HepG2 (cell line): ENCODE results near the gene SMURF2. TPM values are rescaled to one million over a fixed set of nuclear protein-coding genes. Genes with fewer than 3 reads are reported as not detected.

ENCODE experiments used
- ATAC-seq: fragments of 200-7000 bp; cut with Tn5 transposase; 3 replicates; pipeline ENCODE4 v1.9.1; 2020; ENCODE audit warnings: mild to moderate bottlenecking, moderate library complexity
- BruUV-seq: library from RNA; stranded (reverse); fragments of 400-500 nt; replicated peaks from 2 replicates; lab custom pipeline; 2021; lab: Mats Ljungman, UMichigan
- CTCF ChIA-PET: fragments of 300-600 bp; formaldehyde crosslinking; extraction: SDS; loops from one replicate; lab custom pipeline; 2021; ENCODE audit warnings: low total read pairs, inconsistent platforms, low intra/inter-chr PET ratio; lab: Yijun Ruan, JAX
- POLR2A ChIA-PET: fragments of 350-600 bp; sonication (Branson Sonifier 250); formaldehyde crosslinking; loops from one replicate; lab custom pipeline; 2020; ENCODE audit warnings: antibody characterized with exemption, inconsistent platforms; lab: Yijun Ruan, JAX
- DNase-seq: peaks from one replicate; pipeline ENCODE4 v3.0.0-alpha.2; 2015; ENCODE audit warnings: low spot score
- FAIRE-seq: peaks from 3 replicates; lab custom pipeline; 2011; peaks lifted over from hg19 to GRCh38; lab: Jason Lieb, UNC
- H2AFZ ChIP-seq: one replicate; pipeline ENCODE4 v1.6.1; 2011; ENCODE audit warnings: low read length, inconsistent platforms
- H3K27ac ChIP-seq: fragments of 300-600 bp; 3 replicates; pipeline ENCODE4 v1.8.0; 2011; ENCODE audit warnings: mixed run types, mild to moderate bottlenecking, mixed read lengths, low read length, inconsistent platforms; ENCODE audit not compliant: insufficient read depth; ENCODE audit errors: extremely low read length
- H3K27me3 ChIP-seq, 2 experiments: fragments of 200-600 bp in 1 of 2; 2 replicates in 1 of 2; 3 replicates in 1 of 2; pipeline versions ENCODE4 v1.6.0 to v1.8.0; 2011; ENCODE audit warnings: low read length in 2 of 2, mild to moderate bottlenecking in 2 of 2, moderate library complexity in 2 of 2, inconsistent platforms in 1 of 2; ENCODE audit not compliant: insufficient read depth in 2 of 2, control insufficient read depth in 1 of 2
- H3K36me3 ChIP-seq, 2 experiments: fragments of 200-600 bp in 1 of 2; replicated peaks in 1 of 2; 2 replicates in 1 of 2; 3 replicates in 1 of 2; pipeline versions ENCODE4 v1.5.1 to v1.8.0; 2011; ENCODE audit warnings: low read length in 2 of 2, inconsistent platforms in 1 of 2; ENCODE audit not compliant: insufficient read depth in 2 of 2, control insufficient read depth in 1 of 2
- H3K4me1 ChIP-seq: 2 replicates; pipeline ENCODE4 v1.5.1; 2012; ENCODE audit warnings: low read length, inconsistent platforms; ENCODE audit not compliant: insufficient read depth
- H3K4me2 ChIP-seq: 2 replicates; pipeline ENCODE4 v1.6.0; 2011; ENCODE audit warnings: low read depth, low read length, inconsistent platforms
- H3K4me3 ChIP-seq, 3 experiments: fragments of 200-600 bp in 1 of 3; sonication (generic), shearing (Covaris generic) in 1 of 3; replicated peaks in 1 of 3; 2 replicates each; pipeline ENCODE4 v1.5.1; 2011 to 2016; ENCODE audit warnings: low read length in 3 of 3, inconsistent platforms in 2 of 3, low read depth in 2 of 3, mild to moderate bottlenecking in 2 of 3, control low read depth in 1 of 3, mixed read lengths in 1 of 3; ENCODE audit not compliant: insufficient read depth in 1 of 3
- H3K79me2 ChIP-seq: one replicate; pipeline ENCODE4 v1.6.1; 2011; ENCODE audit warnings: low read length, inconsistent platforms; ENCODE audit not compliant: insufficient read depth
- H3K9ac ChIP-seq: 2 replicates; pipeline ENCODE4 v1.6.0; 2011; ENCODE audit warnings: mild to moderate bottlenecking, low read depth, low read length, inconsistent platforms; ENCODE audit not compliant: insufficient read depth
- H3K9me3 ChIP-seq: 2 replicates; pipeline ENCODE4 v1.5.1; 2012; ENCODE audit warnings: mild to moderate bottlenecking, low read length
- H4K20me1 ChIP-seq: 2 replicates; pipeline ENCODE4 v1.6.0; 2011; ENCODE audit warnings: inconsistent platforms, mild to moderate bottlenecking, low read length, moderate library complexity; ENCODE audit not compliant: insufficient read depth
- ADNP ChIP-seq: sonication (generic); formaldehyde crosslinking; IDR thresholded peaks from 2 replicates; pipeline ENCODE4 v1.4.0; 2020; ENCODE audit warnings: missing genetic modification reagents
- ASH2L ChIP-seq: fragments of 300-600, 200-600 bp; sonication (generic); IDR thresholded peaks from 2 replicates; pipeline ENCODE4 v1.7.0; 2017; ENCODE audit warnings: low read depth, mild to moderate bottlenecking, moderate library complexity, mixed read lengths, low read length; ENCODE audit not compliant: insufficient read length
- CBX1 ChIP-seq: IDR thresholded peaks from one replicate; pipeline ENCODE4 v1.6.1; 2016; ENCODE audit warnings: antibody characterized with exemption, low read depth
- CENPBD1 ChIP-seq: sonication (generic); formaldehyde crosslinking; IDR thresholded peaks from 2 replicates; pipeline ENCODE4 v1.8.0; 2022; ENCODE audit warnings: missing genetic modification reagents, low read depth, mild to moderate bottlenecking, borderline replicate concordance
- CHCHD3 ChIP-seq: sonication (generic); formaldehyde crosslinking; IDR thresholded peaks from 2 replicates; pipeline ENCODE4 v1.8.0; 2022; ENCODE audit warnings: mild to moderate bottlenecking, missing genetic modification reagents, moderate library complexity
- DZIP1 ChIP-seq: sonication (generic); formaldehyde crosslinking; IDR thresholded peaks from 2 replicates; pipeline ENCODE4 v1.5.0; 2020; ENCODE audit warnings: mild to moderate bottlenecking, missing genetic modification reagents
- HNRNPLL ChIP-seq: fragments of 200-400 bp; formaldehyde crosslinking; IDR thresholded peaks from 2 replicates; pipeline ENCODE4 v1.6.1; 2017; ENCODE audit warnings: mild to moderate bottlenecking, low read depth, low read length; ENCODE audit not compliant: poor library complexity, severe bottlenecking
- HOXA3 ChIP-seq: sonication (generic); formaldehyde crosslinking; IDR thresholded peaks from 2 replicates; pipeline ENCODE4 v1.5.0; 2020; ENCODE audit warnings: missing genetic modification reagents
- KDM5A ChIP-seq: fragments of 200-600 bp; sonication (generic); IDR thresholded peaks from 2 replicates; pipeline ENCODE4 v1.7.0; 2018; ENCODE audit warnings: antibody characterized with exemption, mild to moderate bottlenecking, low read length, borderline replicate concordance
- NBN ChIP-seq: fragments of 450-650 bp; conservative IDR thresholded peaks from 2 replicates; pipeline ENCODE4 v1.6.1; 2017
- NFYB ChIP-seq: sonication (generic); formaldehyde crosslinking; IDR thresholded peaks from 2 replicates; pipeline ENCODE4 v1.4.0; 2020; ENCODE audit warnings: missing genetic modification reagents
- POLR2AphosphoS2 ChIP-seq: IDR thresholded peaks from 2 replicates; pipeline ENCODE4 v1.6.1; 2011; ENCODE audit warnings: low read depth, low read length, improper control_type of control experiment
- POLR2AphosphoS5 ChIP-seq: IDR thresholded peaks from 2 replicates; pipeline ENCODE4 v1.6.1; 2012; ENCODE audit warnings: low read depth, low read length
- RBAK ChIP-seq: sonication (generic); formaldehyde crosslinking; IDR thresholded peaks from 2 replicates; pipeline ENCODE4 v1.5.1; 2020; ENCODE audit warnings: mild to moderate bottlenecking, missing genetic modification reagents
- RBFOX2 ChIP-seq: fragments of 200-400 bp; formaldehyde crosslinking; IDR thresholded peaks from 2 replicates; pipeline ENCODE4 v1.6.1; 2017; ENCODE audit warnings: low read depth, mild to moderate bottlenecking, low read length
- RBM22 ChIP-seq: fragments of 200-400 bp; formaldehyde crosslinking; optimal IDR thresholded peaks from 2 replicates; pipeline ENCODE3; 2017; ENCODE audit warnings: mild to moderate bottlenecking, low read length, moderate library complexity
- ZNF329 ChIP-seq: sonication (generic); formaldehyde crosslinking; IDR thresholded peaks from 2 replicates; pipeline ENCODE4 v1.9.0; 2021; ENCODE audit warnings: low read depth, mild to moderate bottlenecking, missing genetic modification reagents
- ZNF430 ChIP-seq: sonication (generic); formaldehyde crosslinking; IDR thresholded peaks from 2 replicates; pipeline ENCODE4 v1.9.0; 2021; ENCODE audit warnings: mild to moderate bottlenecking, missing genetic modification reagents
- ZNF460 ChIP-seq: sonication (generic); formaldehyde crosslinking; IDR thresholded peaks from 2 replicates; pipeline ENCODE4 v1.5.1; 2020; ENCODE audit warnings: missing genetic modification reagents, mild to moderate bottlenecking, borderline replicate concordance
- ZNF510 ChIP-seq: sonication (generic); formaldehyde crosslinking; IDR thresholded peaks from 2 replicates; pipeline ENCODE4 v1.4.0; 2020; ENCODE audit warnings: low read depth, mild to moderate bottlenecking, missing genetic modification reagents
- ZNF816 ChIP-seq: sonication (generic); formaldehyde crosslinking; IDR thresholded peaks from 2 replicates; pipeline ENCODE4 v1.8.0; 2022; ENCODE audit warnings: missing genetic modification reagents, mild to moderate bottlenecking, borderline replicate concordance
- ZNF83 ChIP-seq: sonication (generic); formaldehyde crosslinking; IDR thresholded peaks from 2 replicates; pipeline ENCODE4 v1.4.0; 2020; ENCODE audit warnings: missing genetic modification reagents, mild to moderate bottlenecking, borderline replicate concordance
- ZNF878 ChIP-seq: sonication (generic); formaldehyde crosslinking; IDR thresholded peaks from 2 replicates; pipeline ENCODE4 v1.8.1; 2023; ENCODE audit warnings: mild to moderate bottlenecking, missing genetic modification reagents, moderate library complexity
- ZNF883 ChIP-seq: sonication (generic); formaldehyde crosslinking; IDR thresholded peaks from 2 replicates; pipeline ENCODE4 v1.5.1; 2020; ENCODE audit warnings: mild to moderate bottlenecking, missing genetic modification reagents; ENCODE audit errors: not compliant biosample characterization
- WGBS: methylation state at CpG from one replicate; pipeline ENCODE4 v1.1.6; 2017; ENCODE audit warnings: low lambda C conversion rate; 5-methylcytosine and 5-hydroxymethylcytosine counted together
- in situ Hi-C: cut with HindIII; loops from 2 replicates; pipeline ENCODE4 v1.10.0; 2017; ENCODE audit warnings: low pct_unique_long_range_greater_than_20kb; ENCODE audit not compliant: extremely low pct_ligation_motif_present
- intact Hi-C: fragments of 100-400 bp; cut with micrococcal nuclease; formaldehyde crosslinking; loops from one replicate; pipeline ENCODE4 v1.10.0; 2022; ENCODE audit not compliant: unreplicated experiment
- polyA plus RNA-seq, 8 experiments: library from polyadenylated mRNA; depleted of rRNA in 3 of 8; stranded (reverse) in 7 of 8; unstranded in 1 of 8; fragments of >200 nt; fragmentation: Illumina TruSeq in 4 of 8; extraction: Trizol in 4 of 8; gene quantifications; 2 replicates each; pipeline versions ENCODE4 v1.2.1 to v1.2.3, GENCODE V29; 2011 to 2016; ENCODE audit warnings: low read depth in 4 of 8, missing spikeins in 1 of 8, mixed read lengths in 1 of 8; ENCODE audit not compliant: insufficient read depth in 1 of 8
- total RNA-seq, 5 experiments: library from RNA; depleted of rRNA; stranded (reverse); fragments of >200 nt; fragmentation: Illumina TruSeq; extraction: Trizol; gene quantifications; 2 replicates each; pipeline ENCODE4 v1.2.3, GENCODE V29; 2016; ENCODE audit warnings: low read depth in 1 of 5

The SMURF2 gene
- total and polyA plus RNA-seq, 2 of the 13 experiments (the other 11 are each of a cell fraction or from before 2014, with no cell fraction given): 14.9 to 24.3 TPM

- Histone ChIP-seq H3K36me3 (peaks cover 26 to 55% of the 10 kb centered on the region in 2 experiments), H2AFZ (no peak overlapping the region), H3K27ac (no peak overlapping the region), H3K4me2 (no peak overlapping the region), H3K9ac (no peak overlapping the region), H3K4me1 (peaks cover 83% of the 10 kb centered on the region), H4K20me1 (peaks cover 50% of the 10 kb centered on the region), H3K4me3 (no peak overlapping the region), H3K27me3 (no peaks in the 10 kb centered on the region; a peak in 1 of 5 replicates), H3K9me3 (no peaks in the 10 kb centered on the region), H3K79me2 (peaks cover 40% of the 10 kb centered on the region)
- CTCF ChIA-PET: no interaction called here
- no TSS peak for BruUV-seq
- in situ Hi-C loops: loop anchor here (10.0 kb wide), 2 partner anchors 195 to 655 kb away; partner anchors contain the start of gene SMARCD2
- intact Hi-C loops: loop anchor here (10.0 kb wide), 2 partner anchors 175 to 345 kb away; no protein-coding TSS in a partner anchor
- POLR2A ChIA-PET: no interaction called here
- FAIRE-seq: no peak
- no peak for ATAC-seq
- 96% methylated on average over 6 of the region's 6 CpGs for WGBS
- no peak for DNase-seq
- no peak for TF ChIP-seq ZNF510 (CRISPR knock-in tag)
- no peak for TF ChIP-seq ZNF878 (CRISPR knock-in tag)
- TF ChIP-seq RBFOX2: no peak
- TF ChIP-seq HNRNPLL: no peak
- TF ChIP-seq CHCHD3: no peak
- no peak for TF ChIP-seq ZNF329 (CRISPR knock-in tag)
- TF ChIP-seq KDM5A: no peak
- peak; percentile 48 for TF ChIP-seq RBM22
- no peak for TF ChIP-seq NFYB (CRISPR knock-in tag)
- peak; percentile 15 for TF ChIP-seq ASH2L
- no peak for TF ChIP-seq ZNF460 (CRISPR knock-in tag)
- no peak for TF ChIP-seq ZNF816 (CRISPR knock-in tag)
- no peak for TF ChIP-seq CENPBD1 (CRISPR knock-in tag)
- TF ChIP-seq HOXA3 (CRISPR knock-in tag): no peak
- TF ChIP-seq CBX1: no peak
- TF ChIP-seq ZNF430 (CRISPR knock-in tag): no peak
- TF ChIP-seq ADNP (CRISPR knock-in tag): no peak
- TF ChIP-seq POLR2AphosphoS5: peak; percentile 51; the same call in 1 of the 2 replicates
- TF ChIP-seq RBAK (CRISPR knock-in tag): no peak
- TF ChIP-seq POLR2AphosphoS2: peak; percentile 92
- TF ChIP-seq ZNF83 (CRISPR knock-in tag): no peak
- no peak for TF ChIP-seq ZNF883 (CRISPR knock-in tag)
- no peak for TF ChIP-seq NBN
- TF ChIP-seq DZIP1: no peak
Observed at GRCh38 chr17:64499805-64500486, 162.2 kb downstream of the SMURF2 start.
